Measurements from ENCODE around the gene DENND1A.

The DENND1A gene

GRCh38 chr9:123863164-123863855, 66.6 kb downstream of the DENND1A start:
- no peak for FAIRE-seq

GRCh38 chr9:123861756-123862120, 68.2 kb downstream of the DENND1A start:
- no peak for FAIRE-seq

- no peak for FAIRE-seq
Measured at GRCh38 chr9:123861086-123861755, 68.7 kb downstream of the DENND1A start.

DNA sequence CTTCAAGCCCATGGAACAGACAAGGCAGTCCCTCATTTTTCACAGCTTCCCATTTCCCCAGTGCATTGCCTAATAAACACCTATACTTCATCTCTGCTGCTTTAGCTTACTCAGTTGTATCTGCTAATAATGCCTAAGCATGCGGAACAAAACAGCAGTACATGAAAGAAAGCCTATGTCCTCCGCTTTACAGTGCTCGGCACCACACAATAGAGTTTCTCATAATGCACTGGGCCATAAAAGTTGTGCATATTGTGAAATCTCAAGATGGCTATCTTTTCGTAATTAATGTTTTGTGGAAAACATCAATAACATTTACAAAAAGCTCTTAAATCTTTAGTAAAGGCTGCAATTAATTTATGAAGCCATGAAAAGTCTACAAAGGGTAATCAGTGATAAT, 69.3 kb downstream of the DENND1A start:
- FAIRE-seq: no peak

DNA sequence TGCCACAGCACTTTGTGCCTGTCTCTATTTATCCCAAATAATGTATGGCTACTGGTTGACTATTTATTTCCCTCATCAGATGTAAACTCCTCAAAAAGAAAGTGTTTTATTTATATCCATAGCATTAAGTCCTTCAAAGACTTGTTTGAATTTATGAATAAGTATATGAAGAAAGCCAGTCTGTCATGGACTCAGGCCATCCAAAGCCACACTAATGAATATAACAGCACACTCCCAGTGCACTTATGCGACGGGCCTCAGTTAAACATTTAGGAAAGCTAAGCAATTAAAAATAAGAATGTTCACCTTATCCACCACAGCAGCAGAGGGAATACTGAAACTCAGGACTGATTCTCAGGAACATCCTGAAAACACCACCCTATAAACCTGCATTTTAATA, 77.5 kb downstream of the DENND1A start:
- FAIRE-seq: no peak

DNA sequence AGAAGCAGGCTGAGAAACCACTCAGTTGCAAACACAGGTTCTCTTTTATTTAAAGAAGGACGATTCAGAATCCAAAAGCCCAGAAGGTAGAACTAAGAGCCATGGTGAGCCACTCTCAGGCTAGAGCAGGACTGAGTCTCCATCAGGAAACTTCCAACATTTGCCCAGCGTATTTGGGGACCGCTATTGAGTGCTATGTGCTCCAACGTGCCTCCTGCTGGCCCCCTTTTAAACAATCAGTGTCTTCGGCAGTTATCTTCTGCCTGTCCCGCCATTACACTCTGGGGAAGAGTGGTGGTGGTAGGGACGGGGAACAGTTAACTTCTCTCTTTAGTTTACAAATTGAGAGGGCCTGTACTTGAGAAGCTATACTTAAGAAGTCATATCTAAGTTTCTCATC, 78.1 kb downstream of the DENND1A start:
- FAIRE-seq: no peak

GRCh38 chr9:123848447-123849085, 81.4 kb downstream of the DENND1A start:
- FAIRE-seq: no peak

- no peak for FAIRE-seq
Measured at GRCh38 chr9:123846966-123847365, 83.0 kb downstream of the DENND1A start.

DNA sequence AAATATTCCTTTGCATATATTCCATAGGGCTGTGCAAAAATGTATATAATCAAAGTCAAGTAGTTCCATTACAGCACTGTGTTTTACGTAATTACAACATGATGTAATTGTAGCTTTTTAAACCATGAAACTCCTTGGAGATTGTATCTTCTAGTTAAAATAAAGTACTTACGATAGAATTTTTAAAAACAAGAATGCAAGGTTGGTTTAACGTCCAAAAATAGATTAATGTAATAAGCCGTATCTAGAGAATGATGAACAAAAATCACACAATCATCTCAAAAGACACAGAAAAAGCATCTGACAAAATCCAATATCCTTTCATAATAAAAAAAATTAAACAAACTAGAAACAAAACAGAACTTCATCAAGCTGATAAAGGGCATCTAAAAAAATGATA, 86.2 kb downstream of the DENND1A start:
- no peak for FAIRE-seq

- FAIRE-seq: no peak
Measured at GRCh38 chr9:123835821-123836220, 94.1 kb downstream of the DENND1A start.

DNA sequence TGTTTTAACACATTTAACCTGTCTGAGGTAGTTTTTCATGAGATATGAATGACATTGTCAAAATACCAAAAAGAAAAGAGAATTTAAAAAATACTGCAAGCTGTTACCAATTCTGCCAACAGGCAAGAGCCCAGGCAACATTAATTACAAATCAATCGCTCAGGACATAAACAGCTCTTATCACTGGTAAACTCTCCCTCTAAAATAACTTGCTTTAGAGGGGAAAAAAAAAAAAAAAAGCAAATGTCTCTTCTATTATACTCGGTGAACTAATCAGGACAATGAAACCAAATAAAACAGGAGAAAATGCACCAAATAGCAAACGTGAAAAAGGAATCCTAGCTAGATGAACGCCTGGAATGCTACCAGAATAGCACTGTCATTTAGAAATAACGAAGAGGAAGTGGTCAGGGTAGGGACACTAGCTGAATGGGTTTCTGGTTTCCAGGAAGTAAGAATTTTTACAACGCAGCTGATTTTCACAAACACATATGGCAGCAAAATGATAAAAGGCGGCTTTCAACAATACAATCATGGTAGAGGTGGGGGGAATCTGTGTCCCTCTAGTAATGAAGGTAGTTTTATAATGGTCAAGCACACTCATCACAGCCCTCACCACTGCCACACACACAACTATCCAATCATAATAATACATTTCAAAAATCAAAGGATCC, 94.9 kb downstream of the DENND1A start:
- FAIRE-seq: no peak

DNA sequence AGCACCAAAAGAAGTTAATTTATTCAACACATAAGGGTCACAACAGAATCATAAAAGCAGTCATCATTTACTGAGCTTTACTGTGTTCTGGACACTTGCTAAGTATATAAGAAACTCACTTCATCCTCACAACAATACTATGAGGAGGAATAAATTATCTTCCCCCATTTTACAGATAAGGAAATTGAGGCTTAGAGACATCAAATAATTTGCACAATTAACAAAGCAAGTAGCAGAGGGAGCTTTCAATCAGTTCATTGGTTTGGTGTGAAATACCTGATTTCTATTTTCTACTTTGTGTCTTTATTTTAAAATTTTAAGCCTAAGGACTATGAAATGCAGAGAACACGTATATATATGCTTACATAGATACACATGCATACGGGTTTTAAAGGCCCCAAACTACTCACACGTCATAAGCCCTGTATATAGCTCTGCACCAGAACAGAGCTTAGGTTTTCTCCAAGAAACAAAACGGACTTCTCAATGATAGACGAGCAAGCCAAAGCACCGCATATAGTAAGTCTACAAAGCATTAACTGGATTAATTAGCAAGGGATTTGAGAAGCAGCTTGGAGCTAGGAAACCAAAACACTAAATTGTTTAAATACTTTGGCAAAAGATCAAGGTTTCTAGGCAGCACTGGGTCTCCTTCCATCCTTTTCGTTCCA, 95.6 kb downstream of the DENND1A start:
- FAIRE-seq: no peak

DNA sequence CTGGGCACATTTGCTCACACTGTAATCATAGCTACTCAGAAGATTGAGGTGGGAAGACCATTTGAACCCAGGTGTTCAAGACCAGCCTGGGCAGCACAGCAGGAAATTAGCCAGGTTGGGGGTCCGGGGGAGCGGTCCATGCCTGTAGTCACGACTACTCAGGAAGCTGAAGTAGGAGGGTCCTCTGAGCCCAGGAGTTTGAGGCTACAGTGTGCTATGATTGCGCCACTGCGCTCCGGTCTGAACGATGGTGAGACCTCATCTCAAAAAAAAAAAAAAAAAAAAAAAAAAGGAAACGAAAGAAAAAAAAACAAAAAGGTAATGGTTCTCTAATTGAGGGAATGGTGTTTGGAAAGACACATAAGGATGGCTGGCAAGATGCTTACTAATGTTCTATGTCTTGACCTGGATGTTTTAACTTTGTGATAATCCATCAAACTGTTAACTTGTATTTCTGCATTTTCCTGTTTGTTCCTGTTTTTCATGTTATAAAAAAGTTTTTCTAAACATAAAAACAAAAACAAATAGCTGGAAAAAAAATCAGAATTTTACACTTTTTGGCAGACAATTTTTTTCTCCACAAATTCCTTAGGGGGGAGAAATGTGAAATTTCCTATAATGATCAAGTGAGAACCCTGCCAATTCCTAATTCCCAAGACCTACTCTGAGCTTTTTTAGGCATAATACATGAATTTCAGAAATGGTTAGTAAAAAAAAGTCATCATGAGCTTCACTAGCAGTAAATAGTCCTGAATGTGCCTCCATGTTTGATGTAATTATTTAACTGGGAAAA, 96.9 kb downstream of the DENND1A start:
- FAIRE-seq: no peak

DNA sequence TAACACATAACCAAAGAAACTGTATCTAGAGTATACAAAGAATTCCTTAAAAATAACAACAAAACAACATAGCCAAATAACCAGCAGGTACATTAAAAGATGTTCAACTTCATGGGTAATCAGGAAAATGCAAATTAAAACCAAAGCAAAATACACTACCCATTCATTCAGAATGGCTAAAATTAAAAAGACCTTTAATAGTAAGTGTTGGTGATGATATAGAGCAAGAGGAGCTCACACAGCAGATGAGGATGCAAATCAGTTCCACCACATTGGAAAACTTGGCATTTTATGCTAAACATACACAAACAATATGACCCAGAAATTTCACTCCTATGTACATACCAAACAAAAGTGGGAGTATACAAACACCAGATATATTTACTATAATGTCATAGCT, 97.8 kb downstream of the DENND1A start:
- no peak for FAIRE-seq

DNA sequence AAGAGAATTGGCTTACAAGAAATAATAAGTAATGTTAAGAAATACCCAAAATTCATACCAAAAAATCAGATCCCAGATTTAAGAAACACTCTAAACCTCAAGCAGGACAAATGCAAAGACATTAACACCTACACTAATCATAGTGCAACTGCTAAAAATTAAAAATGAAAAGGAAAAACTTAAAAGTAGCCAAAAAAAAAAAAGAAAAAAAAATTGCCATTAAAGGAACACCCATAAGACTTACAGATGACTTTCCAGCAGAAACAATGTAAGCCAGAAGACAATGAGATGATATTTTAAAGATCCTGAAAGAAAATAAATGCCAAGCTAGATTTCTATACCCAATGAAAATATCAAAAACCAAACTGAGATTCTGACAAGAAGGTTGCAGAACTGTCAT, 101.5 kb downstream of the DENND1A start:
- no peak for FAIRE-seq

DNA sequence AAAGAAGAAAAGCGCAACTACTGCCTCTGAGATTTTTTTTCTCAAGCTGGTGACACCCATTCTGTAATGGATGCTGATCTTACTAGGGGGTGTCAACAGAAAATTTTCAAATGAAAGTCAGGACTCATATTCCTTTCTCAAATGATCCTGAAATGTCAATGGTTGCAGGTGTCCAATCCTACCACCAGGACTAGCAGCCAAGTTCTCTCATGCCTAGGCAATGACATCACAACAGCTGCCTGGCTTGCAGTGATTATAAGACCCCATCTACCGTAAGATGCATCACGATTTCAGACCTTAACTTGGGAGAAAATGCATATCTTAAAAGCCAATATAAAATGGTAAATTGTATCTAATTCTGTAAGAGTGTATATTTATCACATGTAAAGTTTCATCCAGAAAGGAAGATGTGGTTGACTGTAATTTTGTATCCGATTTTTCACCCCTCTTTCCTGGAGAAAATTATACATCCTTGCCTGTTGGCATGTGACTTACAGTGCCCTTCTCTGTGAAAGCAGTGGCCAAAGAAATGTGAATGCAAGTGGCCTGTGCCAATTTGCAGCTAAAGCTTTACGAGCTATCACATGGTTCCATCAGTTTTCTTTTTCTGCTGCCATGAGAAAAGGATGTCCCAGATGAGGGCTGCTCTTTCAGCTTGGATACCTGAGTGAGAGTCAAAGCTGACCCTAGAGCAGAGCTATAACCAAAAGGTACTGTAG, 104.4 kb downstream of the DENND1A start:
- no peak for FAIRE-seq

- FAIRE-seq: no peak
Measured at GRCh38 chr9:123823194-123823947, 106.6 kb downstream of the DENND1A start.

- FAIRE-seq: no peak
Measured at GRCh38 chr9:123821619-123822018, 108.3 kb downstream of the DENND1A start.

DNA sequence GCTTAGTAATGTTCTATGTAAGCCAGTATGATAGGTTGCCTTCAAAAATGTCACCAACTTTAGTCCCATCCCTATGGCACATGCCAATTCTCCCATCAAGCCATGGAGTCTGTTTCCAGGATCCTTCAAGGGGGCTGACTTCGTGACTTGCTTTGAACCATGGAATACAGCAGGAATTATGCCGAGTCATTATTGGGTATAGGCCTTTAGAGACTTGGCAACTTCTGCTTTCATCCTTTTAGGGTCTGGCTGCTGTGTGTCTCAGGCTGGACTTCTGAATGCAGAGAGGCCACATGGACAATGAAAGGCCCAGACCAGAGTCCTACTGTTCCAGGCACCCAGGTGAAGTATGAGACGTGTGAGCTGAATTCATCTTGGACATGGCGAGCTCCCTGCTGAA, 109.8 kb downstream of the DENND1A start:
- FAIRE-seq: no peak

DNA sequence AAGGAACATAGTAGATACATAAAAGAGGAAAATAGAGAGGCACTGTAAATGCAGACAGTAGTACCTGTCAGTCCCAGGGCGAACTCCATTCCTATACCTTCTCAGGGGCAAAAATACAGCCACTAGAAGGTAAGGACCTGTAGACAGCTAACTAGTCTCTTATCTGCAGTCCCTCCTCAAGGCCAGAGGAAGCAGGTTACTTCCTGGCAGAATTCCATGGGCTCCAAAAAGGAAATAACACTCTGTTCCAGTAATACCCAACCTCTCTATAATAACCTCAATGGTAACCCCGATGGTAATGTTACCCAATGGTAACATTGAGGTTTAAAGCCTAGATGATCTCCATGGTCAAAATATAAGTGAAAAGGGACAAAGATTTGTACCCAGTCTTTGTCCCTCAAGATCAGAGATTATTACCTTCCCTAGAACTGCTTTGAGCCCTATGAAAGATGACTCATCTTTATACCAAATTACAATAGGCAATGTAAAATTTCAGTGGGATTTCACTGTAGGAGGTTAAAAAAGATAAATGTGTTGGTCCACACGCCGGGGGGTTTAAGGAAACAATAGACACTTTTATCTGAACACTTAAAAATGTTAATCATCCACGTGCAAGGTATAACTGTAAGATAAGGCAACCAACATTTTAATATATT, 113.0 kb downstream of the DENND1A start:
- FAIRE-seq: no peak

Measured in colon (tissue), 2 donors.